Neural crest cell (in vitro differentiated cells): ENCODE results near the gene CDH12. TPM values are rescaled to one million over a fixed set of nuclear protein-coding genes. Genes with fewer than 3 reads are reported as not detected.

ENCODE experiments used
- DNase-seq: peaks from one replicate; pipeline ENCODE4 v3.0.0; 2021; ENCODE audit warnings: low read depth, mixed read lengths, low spot score
- H3K27ac Mint-ChIP-seq: one replicate; pipeline ENCODE4 v1.8.0; 2021; ENCODE audit warnings: mild to moderate bottlenecking, mixed read lengths; ENCODE audit not compliant: unreplicated experiment
- H3K27me3 Mint-ChIP-seq: 2 replicates; pipeline ENCODE4 v1.8.0; 2021; ENCODE audit warnings: low read depth, mild to moderate bottlenecking, mixed read lengths
- H3K36me3 Mint-ChIP-seq: 2 replicates; pipeline ENCODE4 v1.8.0; 2021; ENCODE audit warnings: low read depth, mild to moderate bottlenecking, mixed read lengths
- H3K4me1 Mint-ChIP-seq: 2 replicates; pipeline ENCODE4 v1.8.0; 2021; ENCODE audit warnings: mixed read lengths
- H3K4me3 Mint-ChIP-seq: one replicate; pipeline ENCODE4 v1.8.0; 2021; ENCODE audit warnings: mild to moderate bottlenecking, mixed read lengths
- H3K9me3 Mint-ChIP-seq: 2 replicates; pipeline ENCODE4 v1.8.0; 2021; ENCODE audit warnings: mixed read lengths
- CTCF ChIP-seq: fragments of 200-600 bp; sonication (generic); conservative IDR thresholded peaks from 2 replicates; pipeline ENCODE4 v1.5.0; 2021; ENCODE audit warnings: antibody characterized with exemption, mild to moderate bottlenecking
- total RNA-seq: library from RNA; stranded (reverse); gene quantifications from 2 replicates; pipeline ENCODE4 v1.2.1, GENCODE V29; 2021

CDH12 gene
- total RNA-seq, 1 donor from 2014 or later = 0.07 TPM

GRCh38 chr5:22473886-22474285 lies 379.3 kb downstream of the CDH12 start:
- no peaks in the 10 kb centered on the region for H3K36me3 Mint-ChIP-seq
- TF ChIP-seq CTCF = no peak
- DNase-seq = no peak
- H3K4me3 Mint-ChIP-seq = no peak overlapping the region
- peaks cover 5% of the 10 kb centered on the region for H3K9me3 Mint-ChIP-seq
- no peak overlapping the region for H3K27ac Mint-ChIP-seq
- H3K4me1 Mint-ChIP-seq = no peaks in the 10 kb centered on the region
- H3K27me3 Mint-ChIP-seq = no peaks in the 10 kb centered on the region

- Mint-ChIP-seq H3K4me1 (no peaks in the 10 kb centered on the region), H3K27ac (no peak overlapping the region), H3K9me3 (no peaks in the 10 kb centered on the region), H3K27me3 (no peaks in the 10 kb centered on the region), H3K36me3 (no peaks in the 10 kb centered on the region), H3K4me3 (no peak overlapping the region)
- DNase-seq = no peak
- TF ChIP-seq CTCF = no peak
Observed at GRCh38 chr5:22471154-22471553, 382.0 kb downstream of the CDH12 start.

- no peaks in the 10 kb centered on the region for H3K4me1 Mint-ChIP-seq
- no peak overlapping the region for H3K4me3 Mint-ChIP-seq
- no peak for TF ChIP-seq CTCF
- no peaks in the 10 kb centered on the region for H3K27me3 Mint-ChIP-seq
- H3K36me3 Mint-ChIP-seq = no peaks in the 10 kb centered on the region
- no peak for DNase-seq
- no peaks in the 10 kb centered on the region for H3K9me3 Mint-ChIP-seq
- no peak overlapping the region for H3K27ac Mint-ChIP-seq
Observed at GRCh38 chr5:22470408-22470807, 382.7 kb downstream of the CDH12 start.

GRCh38 chr5:22465616-22466015 lies 387.5 kb downstream of the CDH12 start:
- no peak overlapping the region for H3K4me3 Mint-ChIP-seq
- H3K4me1 Mint-ChIP-seq = no peaks in the 10 kb centered on the region
- no peaks in the 10 kb centered on the region for H3K27me3 Mint-ChIP-seq

GRCh38 chr5:22465177-22465576 lies 388.0 kb downstream of the CDH12 start:
- no peak overlapping the region for H3K4me3 Mint-ChIP-seq
- no peaks in the 10 kb centered on the region for H3K36me3 Mint-ChIP-seq
- H3K27me3 Mint-ChIP-seq = no peaks in the 10 kb centered on the region
- H3K9me3 Mint-ChIP-seq = peaks cover 3% of the 10 kb centered on the region
- no peaks in the 10 kb centered on the region for H3K4me1 Mint-ChIP-seq
- TF ChIP-seq CTCF = no peak
- H3K27ac Mint-ChIP-seq = no peak overlapping the region
- no peak for DNase-seq

More at GRCh38 chr5:22465616-22466015, 387.5 kb downstream of the CDH12 start:
- no peak for TF ChIP-seq CTCF
- Mint-ChIP-seq H3K27ac (no peak overlapping the region), H3K9me3 (peaks cover 3% of the 10 kb centered on the region), H3K36me3 (no peaks in the 10 kb centered on the region)
- no peak for DNase-seq

- Mint-ChIP-seq H3K4me1 (peaks cover 8% of the 10 kb centered on the region), H3K36me3 (no peaks in the 10 kb centered on the region)
- TF ChIP-seq CTCF = no peak
Observed at GRCh38 chr5:22460189-22460588, 393.0 kb downstream of the CDH12 start.

More at GRCh38 chr5:22460189-22460588, 393.0 kb downstream of the CDH12 start:
- Mint-ChIP-seq H3K27ac (no peak overlapping the region), H3K9me3 (peaks cover 3% of the 10 kb centered on the region), H3K27me3 (no peaks in the 10 kb centered on the region), H3K4me3 (no peak overlapping the region)
- DNase-seq = no peak
